ENCODE measurements around the gene PDGFRB.

Gene PDGFRB

GRCh38 chr5:150147670-150148069, 8.0 kb downstream of the PDGFRB start:
- no peak for DNase-seq (ENCODE audit: extremely low read depth in 1 of 2, low read depth in 1 of 2)

DNA sequence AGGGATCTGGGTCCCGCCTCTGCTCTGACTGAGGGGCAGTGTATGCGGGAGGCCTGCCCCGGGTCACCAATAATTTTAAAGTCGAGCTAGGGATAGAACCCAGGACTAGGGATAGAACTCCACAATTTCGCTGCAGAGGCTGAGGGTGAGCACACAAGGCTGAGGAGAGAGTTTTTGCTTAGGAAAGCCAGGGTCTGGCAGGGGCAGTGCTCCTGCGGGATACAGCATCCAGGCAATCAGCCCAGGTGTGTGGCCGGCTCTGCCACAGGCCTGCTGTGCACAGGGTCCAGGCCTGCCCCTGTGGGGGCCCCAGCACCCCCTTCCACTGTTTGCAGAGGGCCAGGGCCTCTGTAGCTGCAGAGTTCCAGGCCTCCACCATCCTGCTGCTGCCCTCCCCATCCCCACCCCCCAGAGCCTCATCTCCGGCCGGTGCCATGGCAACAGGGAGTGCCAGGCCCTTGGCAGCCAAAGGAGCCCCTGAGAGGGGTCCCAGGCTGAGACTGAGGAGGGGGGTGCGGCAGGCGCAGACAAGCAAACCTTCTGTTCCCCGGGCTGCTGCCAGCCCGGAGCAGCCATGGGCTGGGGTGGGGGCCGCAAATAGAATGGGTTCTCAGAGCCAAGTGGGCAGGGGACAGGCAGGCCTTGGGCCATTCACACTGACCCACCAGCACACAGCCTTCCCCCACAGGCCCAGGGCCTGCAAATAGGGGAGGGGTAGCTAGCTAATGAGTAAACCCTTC, 8.6 kb downstream of the PDGFRB start:
- no peak for DNase-seq (ENCODE audit: extremely low read depth in 1 of 2, low read depth in 1 of 2)

GRCh38 chr5:150146235-150146634, 9.4 kb downstream of the PDGFRB start:
- DNase-seq (ENCODE audit: extremely low read depth in 1 of 2, low read depth in 1 of 2), result no peak

DNA sequence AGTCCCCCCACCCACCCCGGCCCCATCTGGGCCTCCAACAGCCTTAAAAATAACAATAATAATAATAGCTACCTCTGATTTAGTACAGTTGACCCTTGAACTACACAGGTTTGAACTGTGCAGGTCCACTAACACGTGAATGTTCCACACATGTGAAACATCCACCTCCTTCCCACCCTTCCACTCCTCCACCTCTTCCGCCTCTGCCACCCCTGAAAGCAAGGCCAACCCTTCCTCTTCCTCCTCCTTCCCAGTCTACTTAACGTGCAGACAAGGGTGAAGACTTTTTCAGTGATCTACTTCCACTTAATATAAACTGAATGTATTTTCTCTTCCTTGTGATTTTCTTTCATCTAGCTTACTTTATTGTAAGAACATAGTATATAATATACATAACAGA, 10.8 kb downstream of the PDGFRB start:
- DNase-seq (ENCODE audit: extremely low read depth in 1 of 2, low read depth in 1 of 2), result no peak

DNA sequence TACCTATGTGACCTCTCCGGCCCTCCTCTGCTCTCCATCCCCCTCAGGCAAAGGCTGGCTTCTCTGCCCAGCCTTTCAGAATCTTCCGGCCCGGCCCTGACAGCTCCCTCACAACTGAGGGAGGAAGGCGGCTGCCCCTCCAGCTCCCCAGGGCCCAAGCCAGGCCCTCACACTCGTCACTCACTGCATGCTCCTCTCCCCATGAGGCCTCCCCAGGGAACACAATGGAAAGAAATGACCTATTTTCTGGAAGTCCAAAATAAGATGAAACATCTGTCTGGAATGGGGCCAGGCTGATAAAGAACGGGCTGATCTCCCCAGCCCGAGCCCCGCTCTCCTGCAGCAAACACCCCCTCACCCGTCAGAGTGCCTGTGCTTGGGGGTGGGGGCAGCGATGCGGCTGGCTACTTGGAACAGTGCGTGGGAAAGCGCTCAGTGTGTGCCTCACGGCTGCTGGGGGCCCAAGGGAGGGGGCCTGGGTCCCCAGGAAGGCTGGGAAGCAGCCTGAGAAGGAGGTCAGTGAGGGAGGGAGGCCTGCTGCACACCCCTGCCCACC, 11.3 kb downstream of the PDGFRB start:
- no peak for DNase-seq (ENCODE audit: extremely low read depth in 1 of 2, low read depth in 1 of 2)

- DNase-seq (ENCODE audit: extremely low read depth in 1 of 2, low read depth in 1 of 2), result no peak
Measured at GRCh38 chr5:150143350-150144245, 12.0 kb downstream of the PDGFRB start.

GRCh38 chr5:150142959-150143349, 12.7 kb downstream of the PDGFRB start:
- DNase-seq (ENCODE audit: extremely low read depth in 1 of 2, low read depth in 1 of 2), result no peak

DNA sequence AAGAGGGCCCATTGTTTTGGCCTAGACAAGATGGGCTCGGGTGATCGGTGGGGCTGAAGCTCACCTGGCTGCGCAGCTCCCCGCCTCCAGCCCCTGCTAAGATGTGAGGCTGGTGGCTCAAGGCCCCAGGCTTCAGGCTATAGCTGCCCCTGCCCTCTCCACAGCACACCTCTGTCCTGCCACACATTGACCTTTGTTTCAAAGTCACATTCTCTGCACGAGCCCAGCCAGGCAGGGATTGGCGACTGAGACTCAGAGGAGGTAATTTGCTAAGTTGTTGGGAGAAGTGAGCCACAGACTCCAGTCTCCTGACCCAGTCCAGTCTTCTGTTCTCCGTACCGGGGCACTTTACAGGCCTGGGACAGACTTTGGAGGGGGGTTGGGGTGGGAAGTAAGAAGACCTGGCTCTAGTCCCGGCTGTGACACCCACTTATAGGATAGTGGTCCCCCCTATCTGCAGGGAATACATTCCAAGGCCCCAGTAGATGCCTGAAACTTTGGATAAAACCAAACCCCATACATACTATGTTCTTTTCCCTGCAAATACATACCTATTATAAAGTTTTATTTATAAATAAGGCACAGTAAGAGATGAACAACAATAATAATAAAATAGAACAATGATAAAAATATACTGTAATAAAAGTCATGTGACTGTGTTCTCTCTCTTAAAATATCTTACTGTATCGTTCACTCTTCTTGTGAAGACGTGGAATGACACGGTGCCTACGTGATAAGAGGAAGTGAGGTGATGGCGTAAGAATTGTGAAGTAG, 13.3 kb downstream of the PDGFRB start:
- DNase-seq (ENCODE audit: extremely low read depth in 1 of 2, low read depth in 1 of 2), result no peak

- DNase-seq (ENCODE audit: extremely low read depth in 1 of 2, low read depth in 1 of 2), result no peak
Measured at GRCh38 chr5:150141544-150142184, 14.0 kb downstream of the PDGFRB start.

DNA sequence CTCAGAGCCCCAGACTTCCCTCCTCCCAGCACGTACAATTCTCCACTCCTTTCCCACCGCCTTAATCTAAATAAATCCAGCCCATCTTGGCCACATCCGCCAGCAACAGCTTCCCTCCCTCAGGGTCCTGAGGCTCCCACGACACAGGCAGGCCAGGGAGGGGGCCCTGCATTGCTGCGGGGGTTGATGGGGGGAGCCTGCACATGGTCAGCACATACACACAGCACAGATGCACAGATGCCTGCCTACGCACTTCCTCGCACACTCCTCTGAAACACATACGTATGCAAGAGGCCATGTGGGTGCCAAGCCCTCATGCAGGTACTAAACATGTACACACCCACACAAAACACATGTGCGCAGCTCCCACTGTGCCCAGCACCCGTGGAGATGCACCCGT, 14.8 kb downstream of the PDGFRB start:
- DNase-seq (ENCODE audit: extremely low read depth in 1 of 2, low read depth in 1 of 2), result no peak

GRCh38 chr5:150139334-150139733, 16.3 kb downstream of the PDGFRB start:
- no peak for DNase-seq (ENCODE audit: extremely low read depth in 1 of 2, low read depth in 1 of 2)

DNA sequence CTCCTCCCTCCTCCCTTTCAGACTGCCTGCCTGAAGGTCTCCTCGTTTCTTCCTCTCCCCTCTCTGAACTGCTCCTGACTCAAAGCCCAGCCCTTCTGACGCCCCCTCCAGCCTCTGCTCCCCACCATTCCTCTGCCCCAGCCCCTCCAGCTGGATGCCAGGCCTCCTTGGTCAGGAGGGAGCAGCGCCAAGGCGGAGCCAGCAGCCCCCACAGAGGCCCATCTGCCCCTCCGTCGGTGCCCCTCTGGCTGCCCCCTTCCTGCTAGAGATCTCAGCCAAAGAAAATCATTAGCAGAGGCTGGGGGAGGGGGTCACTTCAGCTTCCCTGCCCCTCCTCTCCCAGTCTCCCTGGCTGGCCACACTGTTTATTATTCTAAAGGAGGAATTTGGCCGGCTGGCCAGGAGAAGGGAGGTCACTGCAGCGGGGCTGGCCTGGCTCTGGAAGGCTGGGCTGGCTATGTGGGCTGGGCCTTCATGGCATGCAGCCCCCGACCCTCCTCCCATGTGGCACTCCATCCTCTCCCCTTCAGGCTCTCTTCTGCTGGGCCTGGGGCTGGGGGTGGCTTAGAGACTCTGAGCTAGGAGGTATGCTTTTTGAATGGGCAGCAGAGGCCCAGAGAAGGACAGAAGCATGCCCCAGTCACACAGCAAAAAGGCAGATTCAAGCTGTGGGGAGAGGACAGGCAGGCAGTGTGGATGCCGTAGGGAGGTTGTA, 16.9 kb downstream of the PDGFRB start:
- DNase-seq (ENCODE audit: extremely low read depth in 1 of 2, low read depth in 1 of 2), result no peak

DNA sequence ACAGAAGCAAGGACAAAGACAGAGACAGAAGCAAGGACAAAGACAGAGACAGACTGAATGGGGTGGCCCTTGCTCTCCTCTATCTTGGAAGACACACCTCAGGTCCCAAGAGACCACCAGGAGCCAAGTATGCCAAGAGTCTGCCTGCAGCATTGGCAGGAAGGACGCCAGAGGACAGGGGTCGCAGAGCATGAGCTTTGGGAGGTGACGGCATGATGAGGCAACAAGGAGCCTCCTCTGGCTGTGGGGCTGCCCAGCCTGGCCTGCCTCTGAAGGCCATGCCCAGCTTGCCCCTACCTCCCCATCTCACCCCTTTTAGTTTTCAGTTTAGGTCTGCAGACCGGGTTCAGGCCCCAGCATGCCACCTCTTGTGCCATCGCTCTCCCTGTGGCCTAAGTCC, 17.6 kb downstream of the PDGFRB start:
- no peak for DNase-seq (ENCODE audit: extremely low read depth in 1 of 2, low read depth in 1 of 2)

DNA sequence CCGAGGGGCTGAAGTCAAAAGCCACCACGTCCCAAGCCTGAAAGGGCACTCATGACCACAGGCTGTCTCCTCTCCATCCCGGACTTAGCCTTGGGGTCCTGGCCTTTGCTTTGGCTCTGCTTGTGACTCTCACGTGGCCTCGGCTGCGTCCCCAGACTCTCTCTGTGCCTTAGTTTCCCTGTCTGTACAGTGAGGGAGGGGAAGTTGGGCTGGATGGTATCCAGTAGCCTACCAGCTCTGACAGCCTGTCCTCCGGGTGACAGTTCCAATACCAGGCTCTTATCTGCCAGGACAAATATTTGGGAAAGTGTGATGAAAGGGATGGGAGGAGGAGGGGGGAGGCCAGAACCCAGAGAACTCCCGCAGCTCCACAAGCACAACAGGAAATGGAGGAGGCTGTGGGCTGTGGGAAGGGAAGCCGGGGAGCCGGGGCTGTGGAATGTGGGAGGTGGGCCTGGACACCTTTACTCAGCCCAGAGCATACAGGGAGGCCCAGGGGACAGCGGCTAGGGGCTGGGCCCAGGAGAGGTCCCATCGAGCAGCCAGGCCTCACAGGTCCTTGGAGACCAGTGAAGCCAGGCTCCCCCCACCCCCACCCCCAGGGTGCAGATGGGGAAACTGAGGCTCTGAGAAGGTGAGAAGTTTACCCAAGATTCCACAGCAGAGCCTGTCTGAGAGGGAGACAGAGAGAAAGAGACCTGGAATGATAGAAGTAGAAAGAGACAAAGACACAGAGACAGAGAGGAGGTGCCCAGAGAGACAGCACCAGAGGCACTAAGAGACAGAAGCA, 18.3 kb downstream of the PDGFRB start:
- no peak for DNase-seq (ENCODE audit: extremely low read depth in 1 of 2, low read depth in 1 of 2)

- no peak for DNase-seq (ENCODE audit: extremely low read depth in 1 of 2, low read depth in 1 of 2)
Measured at GRCh38 chr5:150136305-150137167, 19.1 kb downstream of the PDGFRB start.

- no peak for DNase-seq (ENCODE audit: extremely low read depth in 1 of 2, low read depth in 1 of 2)
Measured at GRCh38 chr5:150135557-150136304, 19.9 kb downstream of the PDGFRB start.

- no peak for DNase-seq (ENCODE audit: extremely low read depth in 1 of 2, low read depth in 1 of 2)
Measured at GRCh38 chr5:150134198-150134588, 21.5 kb downstream of the PDGFRB start.

Data from activated CD8-positive, alpha-beta memory T cell treated with anti-CD3 and anti-CD28 coated beads for 1 hour (primary cell).